ENCODE data around the gene LAMA3. TPM values are rescaled to one million over a fixed set of nuclear protein-coding genes. Genes with fewer than 3 reads are reported as not detected.

The LAMA3 gene
- total RNA-seq, 1 donor from 2014 or later: 1.9 TPM

GRCh38 chr18:23951206-23951605, 262.0 kb downstream of the LAMA3 start:
- H3K4me3 Mint-ChIP-seq (ENCODE audit: unreplicated experiment): no peak overlapping the region
- no peak for TF ChIP-seq CTCF (IDR thresholded peaks at IDR 0.05)
- no peak for DNase-seq (ENCODE audit: low spot score)
- H3K9me3 Mint-ChIP-seq (ENCODE audit: low read depth): no peaks in the 10 kb centered on the region
- H3K27me3 Mint-ChIP-seq (ENCODE audit: low read depth): peaks cover 2% of the 10 kb centered on the region
- no peak overlapping the region for H3K27ac Mint-ChIP-seq (ENCODE audit: unreplicated experiment)
- H3K4me1 Mint-ChIP-seq (ENCODE audit: low read depth): no peaks in the 10 kb centered on the region
- H3K36me3 Mint-ChIP-seq (ENCODE audit: low read depth): no peaks in the 10 kb centered on the region

GRCh38 chr18:23953984-23954383, 264.7 kb downstream of the LAMA3 start:
- no peaks in the 10 kb centered on the region for H3K36me3 Mint-ChIP-seq (ENCODE audit: low read depth)
- no peak for TF ChIP-seq CTCF (IDR thresholded peaks at IDR 0.05)
- no peak overlapping the region for H3K4me3 Mint-ChIP-seq (ENCODE audit: unreplicated experiment)
- no peak for DNase-seq (ENCODE audit: low spot score)
- no peaks in the 10 kb centered on the region for H3K9me3 Mint-ChIP-seq (ENCODE audit: low read depth)
- peaks cover 10% of the 10 kb centered on the region for H3K27me3 Mint-ChIP-seq (ENCODE audit: low read depth)
- no peaks in the 10 kb centered on the region for H3K4me1 Mint-ChIP-seq (ENCODE audit: low read depth)
- no peak overlapping the region for H3K27ac Mint-ChIP-seq (ENCODE audit: unreplicated experiment)

GRCh38 chr18:23956483-23956882, 267.2 kb downstream of the LAMA3 start:
- Mint-ChIP-seq H3K36me3 (ENCODE audit: low read depth) (no peaks in the 10 kb centered on the region), H3K27ac (ENCODE audit: unreplicated experiment) (no peak overlapping the region), H3K4me1 (ENCODE audit: low read depth) (no peaks in the 10 kb centered on the region), H3K9me3 (ENCODE audit: low read depth) (no peaks in the 10 kb centered on the region), H3K4me3 (ENCODE audit: unreplicated experiment) (no peak overlapping the region), H3K27me3 (ENCODE audit: low read depth) (peaks cover 18% of the 10 kb centered on the region)
- peak; percentile 16 for TF ChIP-seq CTCF (IDR thresholded peaks at IDR 0.05)
- no peak for DNase-seq (ENCODE audit: low spot score)

GRCh38 chr18:23958036-23958435, 268.8 kb downstream of the LAMA3 start:
- no peak for TF ChIP-seq CTCF (IDR thresholded peaks at IDR 0.05)
- no peak for DNase-seq (ENCODE audit: low spot score)
- Mint-ChIP-seq H3K27me3 (ENCODE audit: low read depth) (peaks cover 18% of the 10 kb centered on the region), H3K27ac (ENCODE audit: unreplicated experiment) (no peak overlapping the region), H3K4me1 (ENCODE audit: low read depth) (no peaks in the 10 kb centered on the region), H3K4me3 (ENCODE audit: unreplicated experiment) (no peak overlapping the region), H3K9me3 (ENCODE audit: low read depth) (no peaks in the 10 kb centered on the region), H3K36me3 (ENCODE audit: low read depth) (no peaks in the 10 kb centered on the region)

- H3K4me3 Mint-ChIP-seq (ENCODE audit: unreplicated experiment): no peak overlapping the region
These were observed 274.4 kb downstream of the LAMA3 start for GRCh38 chr18:23963443-23964165.

More at GRCh38 chr18:23963443-23964165, 274.4 kb downstream of the LAMA3 start:
- H3K27ac Mint-ChIP-seq (ENCODE audit: unreplicated experiment): no peak overlapping the region
- H3K4me1 Mint-ChIP-seq (ENCODE audit: low read depth): peaks cover 5% of the 10 kb centered on the region
- no peak for DNase-seq (ENCODE audit: low spot score)
- peaks cover 8% of the 10 kb centered on the region for H3K27me3 Mint-ChIP-seq (ENCODE audit: low read depth)
- no peaks in the 10 kb centered on the region for H3K9me3 Mint-ChIP-seq (ENCODE audit: low read depth)
- no peak for TF ChIP-seq CTCF (IDR thresholded peaks at IDR 0.05)
- no peaks in the 10 kb centered on the region for H3K36me3 Mint-ChIP-seq (ENCODE audit: low read depth)

Data from chondrocyte (in vitro differentiated cells).